Activated naive CD8-positive, alpha-beta T cell treated with anti-CD3 and anti-CD28 coated beads for 36 hours (primary cell): Measurements from ENCODE around the gene AP1M1. TPM values are rescaled to one million over a fixed set of nuclear protein-coding genes. Genes with fewer than 3 reads are reported as not detected.
"Not testable (repeated sequence)": the region's sequence is repeated elsewhere in the genome, so short reads cannot be mapped to it uniquely, and the experiment has no call there.

Experiments used
- DNase-seq: peaks from one replicate; pipeline ENCODE4 v3.0.0; 2021
- H3K27ac Mint-ChIP-seq: one replicate; pipeline ENCODE4 v1.8.0; 2022; ENCODE audit warnings: mild to moderate bottlenecking, moderate library complexity, mixed read lengths
- H3K27me3 Mint-ChIP-seq: one replicate; pipeline ENCODE4 v1.8.0; 2022; ENCODE audit warnings: mild to moderate bottlenecking, mixed read lengths
- H3K36me3 Mint-ChIP-seq: one replicate; pipeline ENCODE4 v1.8.0; 2021; ENCODE audit warnings: mild to moderate bottlenecking, mixed read lengths
- H3K4me1 Mint-ChIP-seq: one replicate; pipeline ENCODE4 v1.8.0; 2021; ENCODE audit warnings: mixed read lengths
- H3K4me3 Mint-ChIP-seq: one replicate; pipeline ENCODE4 v1.8.0; 2022; ENCODE audit warnings: mild to moderate bottlenecking, moderate library complexity, mixed read lengths
- H3K9me3 Mint-ChIP-seq: one replicate; pipeline ENCODE4 v1.8.0; 2022; ENCODE audit warnings: mixed read lengths
- total RNA-seq, 2 experiments: library from RNA; stranded (reverse); gene quantifications; one replicate each; pipeline ENCODE4 v1.2.3, GENCODE V29; 2021

The AP1M1 gene
- total RNA-seq, 2 experiments from 2014 or later: 90.7 to 97.2 TPM

DNA sequence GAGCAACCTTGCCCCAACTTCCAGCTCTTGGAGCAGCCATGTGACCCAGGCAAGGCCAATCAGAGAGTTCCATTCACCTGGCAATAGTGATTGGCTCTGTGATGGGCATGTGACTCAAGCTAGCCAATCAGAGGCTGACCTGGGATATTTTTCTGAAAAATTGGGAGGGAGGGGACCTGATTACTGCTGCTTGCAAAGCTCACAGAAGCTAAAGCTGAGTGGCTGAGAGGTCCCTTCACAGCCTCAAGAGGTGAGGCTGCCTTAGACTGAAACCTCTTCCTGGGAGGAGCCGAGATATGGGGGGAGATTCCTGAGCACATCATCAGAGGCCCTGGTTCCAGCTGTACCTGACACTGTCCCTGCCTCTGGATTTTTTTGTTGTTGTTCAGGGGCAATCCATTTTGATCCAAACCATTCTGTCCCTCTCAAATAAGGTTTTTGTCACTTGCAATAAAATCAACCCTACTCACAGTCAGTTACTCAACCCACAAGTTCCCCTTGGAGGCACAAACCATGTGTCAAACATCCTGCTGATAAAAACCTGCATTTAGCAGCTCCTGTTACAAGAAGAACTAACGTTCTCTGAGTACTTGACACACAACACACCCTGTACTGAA is 29.1 kb upstream of the AP1M1 start:
- H3K4me3 Mint-ChIP-seq: no peak overlapping the region
- H3K4me1 Mint-ChIP-seq: no peaks in the 10 kb centered on the region
- DNase-seq: no peak
- no peaks in the 10 kb centered on the region for H3K9me3 Mint-ChIP-seq
- H3K36me3 Mint-ChIP-seq: no peaks in the 10 kb centered on the region
- no peaks in the 10 kb centered on the region for H3K27me3 Mint-ChIP-seq
- no peak overlapping the region for H3K27ac Mint-ChIP-seq

DNA sequence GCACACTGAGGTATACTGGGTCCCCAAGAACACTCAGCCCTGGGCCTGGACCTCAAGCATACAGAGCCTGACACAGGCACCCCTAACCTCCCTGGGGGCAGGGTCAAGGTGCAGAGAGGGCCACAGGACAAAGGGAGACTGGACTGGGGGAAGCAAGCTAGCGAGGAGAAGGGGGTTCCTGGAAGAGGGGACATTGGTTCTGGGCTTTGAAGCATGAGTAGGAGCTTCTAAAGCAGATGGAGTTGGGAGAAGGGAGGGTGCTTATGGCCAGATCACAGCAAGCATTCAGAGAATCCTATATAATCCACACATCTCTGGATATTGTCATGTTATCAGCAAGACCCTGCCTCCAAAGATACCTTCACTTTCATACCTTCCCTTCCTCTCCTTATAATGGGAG is 27.6 kb upstream of the AP1M1 start:
- Mint-ChIP-seq H3K36me3 (no peaks in the 10 kb centered on the region), H3K27ac (no peak overlapping the region), H3K9me3 (no peaks in the 10 kb centered on the region), H3K4me1 (no peaks in the 10 kb centered on the region), H3K4me3 (no peak overlapping the region), H3K27me3 (no peaks in the 10 kb centered on the region)
- no peak for DNase-seq

DNA sequence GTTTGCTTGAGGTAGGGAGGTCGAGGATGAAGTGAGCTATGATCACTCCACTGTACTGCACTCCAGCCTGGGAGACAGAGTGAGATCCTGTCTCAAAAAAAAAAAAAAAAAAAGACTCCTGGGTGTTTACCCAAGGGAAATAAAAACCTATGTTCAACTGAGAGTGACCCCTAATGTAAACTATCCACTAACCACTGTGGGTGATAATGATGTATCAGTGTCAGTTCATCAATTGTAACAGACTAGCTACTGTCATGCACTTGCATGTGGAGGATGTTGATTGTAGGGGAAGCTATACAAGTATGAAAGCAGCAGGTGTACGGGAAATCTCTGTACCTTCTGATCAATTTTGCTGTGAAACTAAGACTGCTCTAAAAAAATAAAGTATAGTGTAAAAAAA is 21.8 kb upstream of the AP1M1 start:
- Mint-ChIP-seq H3K27ac (no peak overlapping the region), H3K4me3 (no peak overlapping the region), H3K4me1 (no peaks in the 10 kb centered on the region), H3K27me3 (no peaks in the 10 kb centered on the region), H3K36me3 (no peaks in the 10 kb centered on the region), H3K9me3 (no peaks in the 10 kb centered on the region)
- DNase-seq: no peak

DNA sequence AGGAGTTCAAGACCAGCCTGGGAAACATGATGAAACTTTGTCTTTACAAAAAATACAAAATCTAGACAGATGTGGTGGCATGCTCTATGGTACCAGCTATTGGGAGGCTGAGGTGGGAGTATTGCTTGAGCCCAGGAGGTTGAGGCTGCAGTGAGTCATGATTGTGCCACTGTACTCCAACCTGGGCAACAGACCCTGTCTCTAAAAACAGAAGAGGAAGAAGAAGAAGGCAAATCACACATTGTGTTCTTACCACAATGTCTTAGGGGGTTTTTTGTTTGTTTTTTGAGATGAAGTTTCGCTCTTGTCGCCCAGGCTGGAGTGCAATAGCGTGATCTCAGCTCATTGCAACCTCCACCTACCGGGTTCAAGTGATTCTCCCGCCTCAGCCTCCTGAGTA is 18.8 kb upstream of the AP1M1 start:
- H3K27ac Mint-ChIP-seq, H3K27me3 Mint-ChIP-seq, H3K4me1 Mint-ChIP-seq, H3K9me3 Mint-ChIP-seq, H3K36me3 Mint-ChIP-seq, DNase-seq, H3K4me3 Mint-ChIP-seq: not testable (repeated sequence)

DNA sequence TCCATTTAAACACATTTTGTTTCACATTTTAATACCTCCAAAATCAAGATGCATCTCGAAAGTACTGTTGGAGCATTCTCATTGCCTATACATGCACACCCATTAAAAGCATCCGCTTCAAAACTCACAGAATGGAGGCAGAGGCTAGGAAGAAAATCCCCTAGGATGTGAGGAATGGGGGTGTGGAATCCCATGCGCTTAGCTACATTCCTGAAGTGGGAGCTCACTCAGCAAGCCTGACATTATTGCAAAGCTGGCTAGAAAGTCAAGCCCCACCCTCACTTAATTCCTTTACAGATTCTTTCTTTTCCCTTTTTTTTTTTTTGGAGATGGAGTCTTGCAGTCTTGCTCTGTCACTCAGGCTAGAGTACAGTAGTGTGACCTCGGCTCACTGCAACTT is 17.1 kb upstream of the AP1M1 start:
- peaks cover 6% of the 10 kb centered on the region for H3K36me3 Mint-ChIP-seq
- H3K27me3 Mint-ChIP-seq: no peaks in the 10 kb centered on the region
- no peak overlapping the region for H3K4me3 Mint-ChIP-seq
- H3K27ac Mint-ChIP-seq: no peak overlapping the region
- DNase-seq: no peak
- peaks cover 8% of the 10 kb centered on the region for H3K4me1 Mint-ChIP-seq
- no peaks in the 10 kb centered on the region for H3K9me3 Mint-ChIP-seq

DNA sequence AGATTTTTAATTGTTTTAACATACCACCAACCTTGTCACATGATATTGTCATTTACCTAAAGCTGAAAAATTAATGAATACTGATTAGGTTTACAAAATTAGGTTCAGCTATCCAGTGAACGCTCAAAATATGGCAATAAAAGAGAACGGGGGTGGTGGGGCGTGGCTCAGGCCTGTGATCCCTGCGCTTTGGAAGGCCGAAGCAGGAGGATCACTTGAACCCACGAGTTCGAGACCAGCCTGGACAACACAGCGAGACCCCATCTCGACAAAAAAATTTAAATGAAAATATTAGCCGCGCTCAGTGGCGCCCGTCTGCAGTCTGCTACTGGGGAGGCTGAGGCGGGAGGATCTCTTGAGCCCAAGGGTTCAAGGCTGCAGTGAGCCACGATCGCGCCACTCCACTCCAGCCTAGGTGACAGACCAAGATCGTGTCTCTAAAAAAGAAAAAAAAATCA is 13.0 kb upstream of the AP1M1 start:
- Mint-ChIP-seq H3K36me3 (peaks cover 13% of the 10 kb centered on the region), H3K4me1 (peaks cover 22% of the 10 kb centered on the region), H3K9me3 (no peaks in the 10 kb centered on the region), H3K27ac (peak overlapping the region; percentile 98), H3K27me3 (no peaks in the 10 kb centered on the region), H3K4me3 (peak overlapping the region; percentile 99)
- DNase-seq: no peak

DNA sequence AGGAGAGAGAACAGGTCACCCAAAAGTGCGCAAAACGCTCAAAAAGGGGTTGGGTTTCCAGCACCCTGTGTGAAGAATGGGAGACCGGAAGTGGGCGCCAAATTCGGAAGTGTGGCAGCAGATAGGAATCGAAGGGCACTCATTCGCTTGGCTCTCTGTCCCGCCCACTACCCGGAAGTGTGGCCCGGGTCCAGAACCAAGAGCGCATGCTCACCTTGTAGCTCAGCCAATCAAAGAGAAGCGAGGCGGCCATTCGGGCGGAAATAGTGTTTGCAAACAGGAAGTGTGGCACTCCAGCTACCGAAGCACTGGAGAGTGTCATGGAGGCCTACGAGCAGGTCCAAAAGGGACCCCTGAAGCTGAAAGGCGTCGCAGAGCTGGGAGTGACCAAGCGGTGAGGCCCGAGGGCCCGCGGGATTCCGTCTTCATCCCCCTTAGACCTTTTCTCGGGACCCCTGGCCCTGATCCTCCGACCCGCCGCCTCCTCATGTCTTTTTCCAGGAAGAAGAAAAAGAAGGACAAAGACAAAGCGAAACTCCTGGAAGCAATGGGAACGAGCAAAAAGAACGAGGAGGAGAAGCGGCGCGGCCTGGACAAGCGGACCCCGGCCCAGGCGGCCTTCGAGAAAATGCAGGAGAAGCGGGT is 12.5 kb upstream of the AP1M1 start, which contains the start of gene FAM32A:
FAM32A (plus strand) TSS at position 288 of the 645 bp plus-strand sequence; CDS start at position 321, 33 bp downstream.
- peak within 1 kb of the TSS; percentile 99 for H3K4me3 Mint-ChIP-seq
- peaks cover 13% of the 10 kb centered on the region for H3K36me3 Mint-ChIP-seq
- H3K4me1 Mint-ChIP-seq: peaks cover 24% of the 10 kb centered on the region
- peak; percentile 99 for DNase-seq
- H3K27ac Mint-ChIP-seq: peak within 1 kb of the TSS; percentile 98
- no peaks in the 10 kb centered on the region for H3K27me3 Mint-ChIP-seq
- no peaks in the 10 kb centered on the region for H3K9me3 Mint-ChIP-seq

DNA sequence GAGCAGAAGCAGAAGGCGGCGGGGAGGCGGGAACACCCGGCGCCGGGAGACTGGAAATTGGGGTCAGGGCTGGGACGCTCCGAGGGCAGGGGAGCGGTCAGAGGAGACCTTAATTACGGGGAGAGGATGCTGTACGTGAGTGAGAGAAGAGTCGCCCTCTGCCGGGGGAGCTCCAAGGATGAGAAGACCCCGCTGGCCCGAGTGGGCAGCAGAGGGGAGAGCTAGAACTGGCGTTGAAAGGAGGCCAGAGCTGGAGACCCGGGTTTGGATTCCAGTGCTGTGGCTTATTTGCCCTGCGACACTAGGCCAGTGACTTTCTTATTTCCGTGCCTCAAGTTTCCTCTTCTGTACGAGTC is 12.0 kb upstream of the AP1M1 start:
- no peaks in the 10 kb centered on the region for H3K27me3 Mint-ChIP-seq
- peaks cover 13% of the 10 kb centered on the region for H3K36me3 Mint-ChIP-seq
- peak overlapping the region; percentile 98 for H3K27ac Mint-ChIP-seq
- DNase-seq: peak; percentile 50
- no peaks in the 10 kb centered on the region for H3K9me3 Mint-ChIP-seq
- H3K4me3 Mint-ChIP-seq: peak overlapping the region; percentile 99
- H3K4me1 Mint-ChIP-seq: peaks cover 24% of the 10 kb centered on the region

DNA sequence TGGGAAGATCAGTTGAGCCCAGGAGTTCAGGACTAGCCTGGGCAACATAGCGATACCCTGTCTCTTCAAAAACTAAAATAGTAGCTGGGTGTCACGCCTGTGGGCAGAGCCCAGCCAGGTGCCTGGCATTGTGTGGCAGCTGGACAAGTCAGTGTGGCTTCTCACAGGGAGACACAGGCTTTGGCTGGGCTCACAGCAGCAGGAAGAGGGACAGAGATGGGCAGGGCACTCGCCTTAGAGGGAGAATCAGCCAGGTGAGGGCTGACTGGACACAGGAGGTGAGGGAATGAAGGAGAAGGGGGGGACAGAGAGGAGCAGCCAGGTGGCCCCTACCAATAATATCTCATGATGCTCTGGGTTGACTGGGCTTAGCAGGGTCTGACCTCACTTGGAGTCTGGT is 9.2 kb upstream of the AP1M1 start:
- Mint-ChIP-seq H3K9me3 (no peaks in the 10 kb centered on the region), H3K36me3 (peaks cover 17% of the 10 kb centered on the region)

DNA sequence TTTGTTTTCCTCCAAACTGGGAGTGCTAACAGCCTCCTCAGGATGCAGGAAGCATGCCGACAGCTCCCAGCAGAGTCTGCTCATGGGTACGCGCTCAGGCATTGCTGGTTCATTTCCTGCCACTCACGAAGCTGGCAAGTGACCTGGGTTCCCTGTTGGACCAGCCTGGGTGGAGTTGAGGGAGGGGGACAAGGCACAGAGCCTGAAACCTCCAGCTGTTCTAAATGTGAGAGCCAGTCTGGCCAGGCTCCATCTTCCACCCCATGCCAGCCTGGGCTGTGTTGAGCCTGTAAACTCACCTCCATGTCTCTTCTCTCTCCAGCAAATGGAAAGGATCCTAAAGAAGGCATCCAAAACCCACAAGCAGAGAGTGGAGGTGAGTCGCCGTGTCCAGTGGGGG is 7.5 kb upstream of the AP1M1 start:
- Mint-ChIP-seq H3K9me3 (no peaks in the 10 kb centered on the region), H3K4me3 (no peak overlapping the region), H3K27me3 (no peaks in the 10 kb centered on the region), H3K27ac (peak overlapping the region; percentile 66), H3K36me3 (peaks cover 15% of the 10 kb centered on the region), H3K4me1 (peaks cover 19% of the 10 kb centered on the region)
- DNase-seq: no peak

More for the DNA sequence above, 9.2 kb upstream of the AP1M1 start:
- no peaks in the 10 kb centered on the region for H3K27me3 Mint-ChIP-seq
- DNase-seq: no peak
- no peak overlapping the region for H3K27ac Mint-ChIP-seq
- H3K4me3 Mint-ChIP-seq: no peak overlapping the region
- H3K4me1 Mint-ChIP-seq: peaks cover 21% of the 10 kb centered on the region

DNA sequence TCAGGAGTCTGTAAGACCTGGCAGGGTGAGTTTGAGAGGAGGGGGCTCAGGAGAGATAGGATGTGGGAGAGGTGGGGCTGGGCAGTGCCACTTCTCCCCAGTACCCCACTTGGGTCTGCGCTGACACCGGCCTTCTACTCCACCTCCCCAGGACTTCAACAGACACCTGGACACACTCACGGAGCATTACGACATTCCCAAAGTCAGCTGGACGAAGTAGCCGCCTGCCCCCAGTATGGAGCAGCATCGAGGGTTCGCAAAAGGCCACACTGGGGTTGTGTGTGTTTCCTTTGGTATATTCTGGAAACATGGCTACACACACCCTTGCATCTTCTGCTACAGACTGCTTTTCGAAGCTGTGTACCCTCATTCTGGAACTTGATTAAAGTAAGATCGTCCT is 7.0 kb upstream of the AP1M1 start:
- H3K27me3 Mint-ChIP-seq: no peaks in the 10 kb centered on the region
- H3K4me1 Mint-ChIP-seq: peaks cover 19% of the 10 kb centered on the region
- peak overlapping the region; percentile 66 for H3K27ac Mint-ChIP-seq
- H3K36me3 Mint-ChIP-seq: peaks cover 10% of the 10 kb centered on the region
- no peak for DNase-seq
- no peak overlapping the region for H3K4me3 Mint-ChIP-seq
- H3K9me3 Mint-ChIP-seq: no peaks in the 10 kb centered on the region

DNA sequence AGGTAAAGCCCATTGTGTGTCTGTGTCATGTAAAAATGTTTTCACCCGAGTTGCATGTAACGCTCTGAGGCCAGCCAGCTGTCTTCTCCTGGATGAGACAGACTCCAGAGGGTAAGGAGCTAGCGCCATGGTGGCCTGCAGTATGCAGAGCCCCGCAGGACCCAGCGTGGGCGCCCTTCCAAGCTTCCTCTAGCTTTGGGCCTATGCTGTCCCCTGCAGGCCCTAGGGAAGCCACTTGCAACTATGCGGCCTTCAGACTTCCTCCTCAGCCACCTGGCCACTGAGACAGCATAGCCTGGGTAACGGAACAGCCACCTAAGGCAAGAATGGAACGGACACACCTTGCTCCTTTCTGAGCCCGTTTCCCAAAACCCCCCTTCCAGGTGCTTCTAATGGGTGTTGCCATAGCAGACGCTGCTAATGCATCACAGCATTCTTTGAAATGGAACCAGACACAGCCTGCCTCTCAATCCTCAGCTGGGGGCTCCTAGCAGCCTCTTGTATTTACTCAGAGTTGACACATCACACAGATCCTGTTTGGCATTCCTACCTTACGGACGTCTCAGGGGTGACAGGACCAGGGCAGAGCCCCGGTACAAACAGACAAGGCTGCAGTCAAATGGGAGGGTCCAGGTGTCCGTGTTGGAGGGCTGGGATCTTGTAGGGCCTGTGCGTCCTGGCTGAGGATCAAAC is 6.3 kb upstream of the AP1M1 start:
- Mint-ChIP-seq H3K27me3 (no peaks in the 10 kb centered on the region), H3K36me3 (peaks cover 8% of the 10 kb centered on the region), H3K9me3 (no peaks in the 10 kb centered on the region), H3K27ac (peak overlapping the region; percentile 38), H3K4me3 (no peak overlapping the region), H3K4me1 (peaks cover 18% of the 10 kb centered on the region)
- DNase-seq: no peak

DNA sequence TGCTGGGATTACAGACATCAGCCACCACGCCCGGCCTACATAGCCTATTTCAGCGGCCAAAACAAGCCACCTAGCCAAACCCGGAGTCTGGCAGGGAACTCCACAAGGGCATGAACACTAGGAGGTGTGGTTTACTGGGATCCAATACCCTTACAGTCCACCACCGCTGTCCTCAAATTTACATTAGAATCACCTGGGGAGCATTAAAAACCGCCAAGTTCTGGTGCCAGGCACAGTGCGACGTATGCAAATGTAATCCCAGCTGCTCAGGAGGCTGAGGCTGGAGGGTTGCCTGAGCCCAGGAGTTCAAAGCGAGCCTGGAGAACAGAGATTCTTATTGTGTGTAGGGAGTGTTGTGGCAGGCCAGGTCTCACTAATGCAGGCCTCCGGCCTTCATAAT is 4.2 kb upstream of the AP1M1 start:
- peaks cover 3% of the 10 kb centered on the region for H3K36me3 Mint-ChIP-seq
- H3K27ac Mint-ChIP-seq: no peak overlapping the region
- no peaks in the 10 kb centered on the region for H3K9me3 Mint-ChIP-seq
- peaks cover 14% of the 10 kb centered on the region for H3K4me1 Mint-ChIP-seq
- no peak for DNase-seq
- no peaks in the 10 kb centered on the region for H3K27me3 Mint-ChIP-seq
- H3K4me3 Mint-ChIP-seq: no peak overlapping the region

DNA sequence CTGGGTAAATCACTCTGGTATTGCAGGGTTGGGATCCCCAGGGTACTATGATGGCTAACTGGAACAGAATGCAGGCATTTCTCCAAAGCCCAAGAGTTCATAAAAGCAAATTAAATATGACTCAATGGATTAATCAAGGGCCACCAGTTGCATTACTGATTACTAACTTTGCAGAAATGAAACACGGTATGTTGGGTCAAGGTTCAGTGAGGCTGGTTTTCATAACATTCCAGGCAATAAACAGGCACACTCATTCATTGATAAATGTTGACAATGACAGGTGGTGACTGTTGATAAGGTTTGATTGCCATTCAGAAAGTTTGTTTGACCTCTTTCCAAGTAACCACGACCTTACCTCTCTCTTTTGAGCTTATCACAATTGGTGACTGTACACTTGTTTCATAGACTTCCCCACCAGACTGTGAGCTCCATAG is 506 bp upstream of the AP1M1 start:
- Mint-ChIP-seq H3K4me1 (peaks cover 36% of the 10 kb centered on the region), H3K27me3 (no peaks in the 10 kb centered on the region), H3K9me3 (no peaks in the 10 kb centered on the region), H3K36me3 (peaks cover 19% of the 10 kb centered on the region), H3K27ac (peak overlapping the region; percentile 94), H3K4me3 (peak overlapping the region; percentile 96)
- DNase-seq: no peak

DNA sequence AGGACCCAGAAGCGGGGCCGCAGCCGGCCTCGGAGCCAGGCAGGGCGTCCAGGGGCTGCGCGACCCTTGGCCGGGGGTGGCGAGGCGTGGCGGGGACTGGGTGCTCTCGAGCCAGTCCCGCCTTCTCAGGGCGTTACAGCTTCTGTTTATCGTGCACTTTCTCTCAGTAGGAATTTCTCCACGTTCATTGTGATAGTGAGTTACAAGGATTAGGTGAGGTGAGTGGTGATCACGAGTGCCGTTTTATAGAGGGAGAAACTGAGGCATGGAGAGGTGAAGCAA is 600 bp downstream of the AP1M1 start:
- Mint-ChIP-seq H3K36me3 (peaks cover 30% of the 10 kb centered on the region), H3K27me3 (no peaks in the 10 kb centered on the region), H3K4me3 (peak overlapping the region; percentile 96), H3K4me1 (peaks cover 45% of the 10 kb centered on the region), H3K27ac (peak overlapping the region; percentile 73), H3K9me3 (no peaks in the 10 kb centered on the region)
- no peak for DNase-seq
